Aorta (tissue), 5 donors: ENCODE measurements around the gene FILIP1L. TPM values are rescaled to one million over a fixed set of nuclear protein-coding genes. Genes with fewer than 3 reads are reported as not detected.

ENCODE experiments used
- ATAC-seq: fragments of 200-7000 bp; cut with Tn5 transposase; one replicate; pipeline ENCODE4 v1.9.1; 2022; ENCODE audit warnings: moderate library complexity; ENCODE audit not compliant: low FRiP score
- DNase-seq, 2 donors: peaks; one replicate each; pipeline ENCODE4 v3.0.0-alpha.2; 2020
- H3K27ac ChIP-seq, 2 donors: one replicate each; pipeline ENCODE4 v1.5.1; 2013; ENCODE audit warnings: low read length in 2 of 2, mild to moderate bottlenecking in 2 of 2, moderate library complexity in 2 of 2, control low read depth in 1 of 2, inconsistent platforms in 1 of 2, low read depth in 1 of 2
- H3K27me3 ChIP-seq, 2 donors: one replicate each; pipeline ENCODE4 v1.6.1; 2013; ENCODE audit warnings: control low read depth in 1 of 2, low read length in 1 of 2, mild to moderate bottlenecking in 1 of 2, moderate library complexity in 1 of 2; ENCODE audit not compliant: insufficient read depth in 2 of 2, control insufficient read depth in 1 of 2
- H3K36me3 ChIP-seq, 2 donors: one replicate each; pipeline ENCODE4 v1.6.1; 2013; ENCODE audit warnings: control low read depth in 1 of 2, low read length in 1 of 2, mild to moderate bottlenecking in 1 of 2; ENCODE audit not compliant: insufficient read depth in 2 of 2, control insufficient read depth in 1 of 2
- H3K4me1 ChIP-seq, 2 donors: one replicate each; pipeline ENCODE4 v1.6.1; 2013; ENCODE audit warnings: low read length in 2 of 2, control low read depth in 1 of 2, mild to moderate bottlenecking in 1 of 2, moderate library complexity in 1 of 2; ENCODE audit not compliant: insufficient read depth in 2 of 2, control insufficient read depth in 1 of 2
- H3K4me3 ChIP-seq, 2 donors: one replicate each; pipeline ENCODE4 v1.5.1; 2013; ENCODE audit warnings: low read length in 2 of 2, control low read depth in 1 of 2, mild to moderate bottlenecking in 1 of 2
- H3K9me3 ChIP-seq: one replicate; pipeline ENCODE4 v1.6.1; 2013; ENCODE audit warnings: mild to moderate bottlenecking, low read length; ENCODE audit not compliant: control insufficient read depth
- WGBS, 2 donors: extraction: QIAGEN DNeasy Blood & Tissue Kit; methylation state at CpG; one replicate each; pipeline ENCODE4 v1.1.7; 2013; 5-methylcytosine and 5-hydroxymethylcytosine counted together
- intact Hi-C, 2 donors: fragments of 100-400 bp; cut with DNase I; formaldehyde crosslinking; loops; one replicate each; pipeline versions ENCODE4 v1.14.2 to v1.15.0; 2022
- polyA plus RNA-seq, 2 donors: library from polyadenylated mRNA; stranded (reverse); fragments of 200-250 nt; gene quantifications; one replicate each; pipeline ENCODE4 v1.2.3, GENCODE V29; 2013
- total RNA-seq, 2 donors: library from RNA; stranded (reverse); fragmentation: NEBNext Ultra II Directional; extraction: Animal tissue kit (Norgen Biotek cat#: 25700); gene quantifications; one replicate each; pipeline ENCODE4 v1.2.1, GENCODE V29; 2021
- donor health status: healthy with polysubstance abuse.
- donor health status: Bipolar disorder and iron deficiency.
- donor health status: DM: no; HTN: no; CAD: no.
- donor health status: DM: no; HTN: no; CAD: no.
- donor health status: DM: yes; HTN: yes; CAD: no.

The FILIP1L gene
- total and polyA plus RNA-seq, 4 donors: 168 to 861 (median 251) TPM

DNA sequence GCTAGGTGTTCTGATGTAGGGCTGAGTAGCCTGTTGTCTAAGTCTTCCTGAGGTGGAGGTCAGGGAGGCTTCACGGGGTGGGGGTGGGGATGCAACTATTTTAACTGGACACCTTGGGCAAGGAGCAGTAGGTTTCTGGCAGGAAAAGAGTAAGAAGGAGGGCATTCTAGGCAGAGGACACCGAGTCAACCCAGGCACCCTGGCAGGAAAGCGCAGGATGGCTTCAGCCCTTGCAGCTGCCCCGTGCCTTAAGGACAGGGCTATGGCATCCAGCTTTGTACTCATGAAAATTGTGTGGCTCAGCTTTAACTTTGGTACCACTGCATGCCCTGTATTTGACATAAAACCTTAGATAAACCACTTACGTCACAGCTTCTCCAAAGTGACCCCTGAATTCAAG, 6.4 kb upstream of the FILIP1L start:
- Histone ChIP-seq H3K27ac (no peak overlapping the region), H3K4me3 (no peak overlapping the region), H3K9me3 (no peaks in the 10 kb centered on the region), H3K27me3 (no peaks in the 10 kb centered on the region), H3K4me1 (peaks cover 8 to 9% of the 10 kb centered on the region in 2 donors), H3K36me3 (no peaks in the 10 kb centered on the region)
- intact Hi-C loops: no loop called here
- DNase-seq (no peak), ATAC-seq (no peak)
- WGBS, 2 donors: 94 to 98% methylated on average over 5 of the region's 5 CpGs

GRCh38 chr3:100120012-100120411, 5.7 kb upstream of the FILIP1L start:
- no peaks in the 10 kb centered on the region for H3K9me3 ChIP-seq
- ATAC-seq (no peak), DNase-seq (no peak)
- intact Hi-C loops: no loop called here
- H3K27ac ChIP-seq: no peak overlapping the region
- H3K4me3 ChIP-seq: no peak overlapping the region
- no peaks in the 10 kb centered on the region for H3K36me3 ChIP-seq
- H3K4me1 ChIP-seq: peaks cover 6 to 8% of the 10 kb centered on the region in 2 donors
- 10 to 19% methylated on average over 1 of the region's 1 CpG for WGBS, 2 donors
- H3K27me3 ChIP-seq: no peaks in the 10 kb centered on the region

- no peaks in the 10 kb centered on the region for H3K36me3 ChIP-seq
- WGBS, 2 donors: 85 to 91% methylated on average over 4 of the region's 4 CpGs
- H3K4me3 ChIP-seq: no peak overlapping the region
- intact Hi-C loops: no loop called here
- no peak overlapping the region for H3K27ac ChIP-seq
- no peak for ATAC-seq
- no peaks in the 10 kb centered on the region for H3K9me3 ChIP-seq
- no peaks in the 10 kb centered on the region for H3K27me3 ChIP-seq
- H3K4me1 ChIP-seq: peaks cover 0 to 2% of the 10 kb centered on the region in 2 donors
- DNase-seq: no peak
Observed at GRCh38 chr3:100117093-100117492, 2.8 kb upstream of the FILIP1L start.

- H3K27ac ChIP-seq: no peak overlapping the region
- intact Hi-C loops: no loop called here
- H3K4me1 ChIP-seq: peaks cover 2 to 9% of the 10 kb centered on the region in 2 donors
- no peak overlapping the region for H3K4me3 ChIP-seq
- ATAC-seq (no peak), DNase-seq (no peak)
- WGBS, 2 donors: 93 to 94% methylated on average over 7 of the region's 7 CpGs
- H3K9me3 ChIP-seq: no peaks in the 10 kb centered on the region
- no peaks in the 10 kb centered on the region for H3K27me3 ChIP-seq
- no peaks in the 10 kb centered on the region for H3K36me3 ChIP-seq
Observed at GRCh38 chr3:100113723-100114412, 433 bp downstream of the FILIP1L start.

DNA sequence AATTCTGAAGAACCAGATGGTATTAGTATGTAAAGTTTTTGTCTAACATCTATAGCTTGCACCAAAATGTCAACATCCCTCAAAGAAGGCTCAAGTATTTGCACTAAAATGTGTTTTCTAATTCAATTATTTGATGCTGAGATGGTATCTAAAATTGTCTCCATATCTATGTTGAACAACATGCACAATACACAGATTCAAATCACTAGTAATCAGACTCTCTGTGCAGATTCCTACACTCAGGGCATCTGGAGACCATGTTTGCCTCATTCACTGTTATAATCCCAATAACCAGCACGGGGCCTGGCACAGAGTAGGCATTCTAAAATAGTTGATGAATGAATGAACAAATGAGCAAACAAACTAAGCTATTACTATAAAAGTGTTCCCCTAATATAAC, 2.6 kb downstream of the FILIP1L start:
- Histone ChIP-seq H3K4me1 (peaks cover 2 to 15% of the 10 kb centered on the region in 2 donors), H3K27me3 (no peaks in the 10 kb centered on the region), H3K9me3 (no peaks in the 10 kb centered on the region), H3K36me3 (no peaks in the 10 kb centered on the region), H3K27ac (no peak overlapping the region), H3K4me3 (no peak overlapping the region)
- ATAC-seq (no peak), DNase-seq (no peak)
- intact Hi-C loops: no loop called here
- WGBS, 2 donors: 72 to 93% methylated on average over 1 of the region's 1 CpG

GRCh38 chr3:100110162-100110561, 4.1 kb downstream of the FILIP1L start:
- Histone ChIP-seq H3K27me3 (no peaks in the 10 kb centered on the region), H3K36me3 (no peaks in the 10 kb centered on the region), H3K9me3 (no peaks in the 10 kb centered on the region), H3K27ac (peak overlapping the region in 1 of 2 donors; percentile 57), H3K4me1 (peaks cover 2 to 19% of the 10 kb centered on the region in 2 donors), H3K4me3 (no peak overlapping the region)
- intact Hi-C loops: no loop called here
- 4 to 6% methylated on average over 1 of the region's 1 CpG for WGBS, 2 donors
- ATAC-seq (no peak), DNase-seq (no peak)

GRCh38 chr3:100108464-100109079, 5.7 kb downstream of the FILIP1L start:
- peak overlapping the region; percentile 12 to 83 for H3K27ac ChIP-seq
- H3K4me3 ChIP-seq: no peak overlapping the region
- DNase-seq (no peak), ATAC-seq (no peak)
- H3K36me3 ChIP-seq: no peaks in the 10 kb centered on the region
- H3K27me3 ChIP-seq: no peaks in the 10 kb centered on the region
- intact Hi-C loops: loop anchor here in 1 of 2 donors (5.0 kb wide), 1 partner anchor 54 kb away; no protein-coding TSS in a partner anchor
- WGBS, 2 donors: 61 to 62% methylated on average over 7 of the region's 7 CpGs
- peaks cover 2 to 23% of the 10 kb centered on the region in 2 donors for H3K4me1 ChIP-seq
- H3K9me3 ChIP-seq: no peaks in the 10 kb centered on the region

DNA sequence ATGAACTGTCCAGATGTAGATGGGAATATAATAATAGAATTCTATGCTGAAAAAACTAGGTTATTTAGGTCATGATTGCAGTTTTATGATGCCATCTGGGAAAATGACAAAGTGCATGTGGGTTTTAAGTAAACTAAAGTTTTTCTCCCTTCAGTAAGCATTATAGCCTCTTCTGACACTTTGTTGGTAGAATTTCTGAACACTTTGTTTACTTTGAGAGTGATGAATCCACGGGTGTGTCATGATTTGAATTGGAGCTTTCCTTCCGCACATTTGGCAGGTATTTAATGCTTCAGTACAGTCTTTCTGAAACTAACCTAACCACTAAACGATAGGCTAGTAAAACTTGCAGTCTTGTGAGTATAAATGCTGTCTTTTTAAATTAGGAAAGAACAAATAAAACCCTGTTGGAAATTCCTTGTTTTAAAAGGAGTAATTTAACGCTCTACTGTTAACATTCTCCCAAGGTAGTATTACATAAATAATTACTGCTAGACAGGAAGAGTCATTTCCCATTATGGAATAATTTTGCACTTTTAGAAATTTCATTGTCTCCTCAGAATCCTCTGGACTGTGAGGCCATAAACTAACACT, 7.0 kb downstream of the FILIP1L start:
- DNase-seq (no peak), ATAC-seq (no peak)
- Histone ChIP-seq H3K4me1 (peaks cover 8 to 23% of the 10 kb centered on the region in 2 donors), H3K9me3 (no peaks in the 10 kb centered on the region), H3K36me3 (no peaks in the 10 kb centered on the region), H3K4me3 (no peak overlapping the region), H3K27ac (no peak overlapping the region), H3K27me3 (no peaks in the 10 kb centered on the region)
- WGBS, 2 donors: 20 to 28% methylated on average over 4 of the region's 4 CpGs
- intact Hi-C loops: loop anchor here in 1 of 2 donors (5.0 kb wide), 1 partner anchor 55 kb away; no protein-coding TSS in a partner anchor
